ENCODE measurements around the gene DGKB.

DGKB gene

DNA sequence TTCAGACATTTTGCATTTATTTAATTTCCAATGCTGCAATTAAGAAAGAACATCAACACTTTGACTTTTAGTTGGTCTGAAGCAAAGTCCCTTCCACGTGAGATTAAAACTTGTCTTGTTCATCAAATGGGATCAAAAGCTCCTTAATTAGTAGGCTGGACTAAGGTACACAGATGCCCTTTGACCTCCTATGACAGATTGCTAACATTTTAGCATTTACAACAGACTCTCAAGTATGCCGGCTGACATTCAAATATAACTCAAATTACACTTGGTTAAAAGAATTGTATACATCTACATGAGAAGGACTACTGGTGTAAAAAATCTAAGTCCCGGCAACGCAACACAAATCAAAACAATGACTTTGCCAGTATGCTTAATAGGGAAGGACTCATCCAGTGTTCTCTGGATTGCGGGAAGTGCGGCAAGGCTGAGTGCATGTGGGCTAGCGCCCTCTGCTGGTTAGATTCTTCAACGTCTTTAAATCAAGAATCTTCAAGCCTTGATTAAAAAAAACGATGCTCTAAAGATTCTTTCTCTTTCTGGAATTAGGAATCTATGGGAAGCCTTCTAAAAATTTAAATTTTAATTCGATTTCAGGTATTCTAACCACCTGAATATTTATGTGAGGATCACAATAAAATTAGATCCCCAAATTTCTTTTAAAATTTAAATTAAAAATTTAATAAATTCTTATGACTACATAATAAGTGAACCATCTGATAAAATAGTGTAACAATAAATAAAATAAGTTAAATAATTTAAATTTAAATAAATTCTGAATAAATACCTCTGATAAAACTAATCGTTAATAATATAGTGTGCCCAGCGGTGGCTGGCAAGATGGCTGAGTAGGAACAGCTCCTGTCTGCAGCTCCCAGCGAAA is 444.7 kb downstream of the DGKB start:
- peak; percentile 16 for DNase-seq (ENCODE audit: low read depth)

- no peak for DNase-seq (ENCODE audit: low read depth)
Measured at GRCh38 chr7:14449291-14449690, 453.3 kb downstream of the DGKB start.

DNA sequence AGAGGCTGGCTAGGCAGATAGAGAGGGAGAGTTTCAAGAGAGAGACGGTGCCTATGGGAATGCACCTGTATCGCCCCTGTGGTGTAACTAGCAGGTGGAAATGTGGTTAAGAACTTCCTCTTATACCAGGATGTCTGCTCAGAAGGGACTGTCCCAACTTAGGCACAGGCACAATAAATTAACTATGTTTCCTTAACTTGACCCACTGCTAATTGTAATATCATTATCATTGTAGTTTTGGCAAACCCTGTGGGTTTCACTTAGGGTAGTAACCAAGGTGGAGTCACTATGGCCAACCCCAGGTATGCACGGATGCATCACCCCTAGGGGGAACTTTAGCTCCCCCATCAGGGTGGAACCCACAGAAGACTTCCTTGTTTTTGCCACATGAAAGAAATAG is 455.7 kb downstream of the DGKB start:
- DNase-seq (ENCODE audit: low read depth) = no peak

DNA sequence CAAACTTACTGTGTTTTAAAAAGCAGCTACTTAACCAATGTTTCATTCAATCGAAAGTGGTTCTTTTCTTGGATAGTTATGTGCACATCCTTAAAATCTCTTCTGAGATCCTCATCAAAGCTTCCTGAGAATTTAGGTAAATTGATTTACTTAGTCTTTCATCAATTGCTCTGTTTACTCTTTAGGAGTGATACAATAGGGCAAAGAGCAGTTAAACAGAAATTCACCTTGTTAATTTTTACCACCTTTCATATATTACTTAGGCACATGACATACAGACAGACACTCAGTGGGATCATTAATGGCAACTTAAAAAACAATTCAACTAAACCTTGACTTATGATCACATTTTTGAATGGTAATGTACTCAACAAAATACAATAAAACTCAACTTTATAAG is 456.3 kb downstream of the DGKB start:
- no peak for DNase-seq (ENCODE audit: low read depth)

DNA sequence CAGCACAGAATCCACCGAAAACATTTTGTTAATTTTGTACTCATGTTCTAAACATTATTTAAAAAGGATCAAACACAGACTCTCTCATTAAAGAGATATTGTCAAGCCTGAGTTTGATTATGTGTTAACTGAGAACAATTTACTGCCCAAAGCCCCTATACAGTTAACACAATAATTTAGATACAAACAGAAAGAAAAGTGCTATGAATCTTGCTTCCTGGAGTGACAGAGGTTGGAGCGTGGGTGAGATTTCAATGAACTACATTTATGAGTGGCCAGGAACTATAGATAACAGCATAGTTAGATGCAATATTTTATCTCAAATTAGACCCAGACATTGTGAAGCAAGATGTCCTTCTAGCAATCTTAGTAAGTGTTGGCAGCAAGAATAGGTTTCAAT is 464.2 kb downstream of the DGKB start:
- no peak for DNase-seq (ENCODE audit: low read depth)

- DNase-seq (ENCODE audit: low read depth) = no peak
Measured at GRCh38 chr7:14436878-14437277, 465.7 kb downstream of the DGKB start.

DNA sequence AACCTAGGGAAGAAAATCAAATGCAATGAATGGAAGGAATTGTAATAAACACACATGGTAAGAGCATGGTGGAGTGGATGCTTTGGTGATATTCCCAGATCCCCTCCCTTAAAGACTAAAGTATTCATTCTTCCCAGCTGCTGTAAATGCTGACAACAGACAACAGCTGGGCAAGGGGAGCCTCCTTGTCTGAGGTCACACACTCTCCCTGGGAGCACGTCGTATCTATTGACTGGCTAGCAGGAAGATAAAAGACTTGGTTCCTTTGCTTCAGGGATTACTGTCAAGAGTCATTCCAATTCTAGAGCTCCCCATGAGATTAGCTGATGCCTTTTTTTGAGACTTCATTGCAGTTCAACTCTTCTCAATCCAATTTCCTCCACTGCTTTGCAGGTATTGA is 469.6 kb downstream of the DGKB start:
- no peak for DNase-seq (ENCODE audit: low read depth)

- no peak for DNase-seq (ENCODE audit: low read depth)
Measured at GRCh38 chr7:14430926-14431325, 471.6 kb downstream of the DGKB start.

DNA sequence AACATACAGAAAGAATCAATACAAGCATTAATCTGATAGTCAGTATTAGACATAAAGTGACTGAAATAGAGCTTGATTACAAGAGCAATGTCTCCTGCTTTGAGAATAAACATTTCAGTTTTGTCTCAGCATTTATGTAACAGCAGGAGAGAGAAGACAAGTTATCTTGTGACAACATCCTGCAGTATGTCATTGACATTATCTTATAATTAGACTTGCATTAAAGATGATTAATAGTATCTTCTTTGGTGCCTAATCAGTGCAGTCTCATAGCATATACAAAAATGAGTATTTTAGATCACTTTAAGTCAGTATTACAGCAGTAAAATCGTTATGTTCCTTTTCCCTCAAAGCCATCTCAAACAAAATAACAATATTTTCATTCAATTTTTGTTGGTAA is 477.0 kb downstream of the DGKB start:
- DNase-seq (ENCODE audit: low read depth) = no peak

GRCh38 chr7:14424675-14425074 is 477.9 kb downstream of the DGKB start:
- DNase-seq (ENCODE audit: low read depth) = no peak

GRCh38 chr7:14420768-14421167 is 481.8 kb downstream of the DGKB start:
- no peak for DNase-seq (ENCODE audit: low read depth)

- DNase-seq (ENCODE audit: low read depth) = no peak
Measured at GRCh38 chr7:14419531-14419930, 483.0 kb downstream of the DGKB start.

- no peak for DNase-seq (ENCODE audit: low read depth)
Measured at GRCh38 chr7:14418633-14419032, 483.9 kb downstream of the DGKB start.

- no peak for DNase-seq (ENCODE audit: low read depth)
Measured at GRCh38 chr7:14414274-14414986, 488.1 kb downstream of the DGKB start.

DNA sequence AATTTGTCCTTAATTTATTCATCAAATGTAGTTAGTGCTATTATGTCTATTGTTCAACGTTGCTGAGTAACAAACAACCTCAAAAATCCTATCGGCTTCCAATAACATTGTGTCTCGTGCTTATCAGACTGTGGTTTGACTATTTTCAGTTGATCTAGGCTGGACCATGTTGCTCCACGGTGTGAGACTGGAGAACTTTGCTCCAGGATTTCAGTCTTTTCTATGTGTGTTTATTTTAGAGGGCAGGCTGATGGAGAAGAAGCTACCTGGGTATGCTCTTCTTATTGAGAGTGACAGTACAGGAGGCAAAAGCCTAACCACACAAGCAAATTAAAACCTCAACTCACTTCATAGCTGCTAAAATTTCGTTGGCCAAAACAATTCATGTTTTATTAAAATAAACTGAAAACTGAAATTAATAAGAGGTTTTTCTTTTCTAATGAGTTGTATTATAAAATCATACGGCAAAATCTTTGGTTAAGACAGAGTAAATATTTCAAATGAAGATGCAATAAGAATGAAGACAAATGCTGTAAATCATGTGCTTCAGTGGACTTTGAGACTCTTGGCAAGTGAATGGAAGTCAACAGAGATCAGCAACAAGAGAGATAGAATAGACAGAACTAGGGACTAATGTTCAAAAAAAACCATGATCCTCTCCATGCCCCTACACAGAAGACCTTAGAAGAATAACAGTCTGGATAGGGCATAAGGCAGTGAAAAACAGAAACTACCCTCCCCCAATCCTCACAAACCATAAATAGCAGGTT is 495.1 kb downstream of the DGKB start:
- DNase-seq (ENCODE audit: low read depth) = no peak

GRCh38 chr7:14403587-14403986 is 499.0 kb downstream of the DGKB start:
- no peak for DNase-seq (ENCODE audit: low read depth)

- no peak for DNase-seq (ENCODE audit: low read depth)
Measured at GRCh38 chr7:14400271-14400670, 502.3 kb downstream of the DGKB start.

GRCh38 chr7:14398526-14398925 is 504.0 kb downstream of the DGKB start:
- no peak for DNase-seq (ENCODE audit: low read depth)

GRCh38 chr7:14395860-14396259 is 506.7 kb downstream of the DGKB start:
- DNase-seq (ENCODE audit: low read depth) = no peak

GRCh38 chr7:14394786-14395185 is 507.8 kb downstream of the DGKB start:
- no peak for DNase-seq (ENCODE audit: low read depth)

DNA sequence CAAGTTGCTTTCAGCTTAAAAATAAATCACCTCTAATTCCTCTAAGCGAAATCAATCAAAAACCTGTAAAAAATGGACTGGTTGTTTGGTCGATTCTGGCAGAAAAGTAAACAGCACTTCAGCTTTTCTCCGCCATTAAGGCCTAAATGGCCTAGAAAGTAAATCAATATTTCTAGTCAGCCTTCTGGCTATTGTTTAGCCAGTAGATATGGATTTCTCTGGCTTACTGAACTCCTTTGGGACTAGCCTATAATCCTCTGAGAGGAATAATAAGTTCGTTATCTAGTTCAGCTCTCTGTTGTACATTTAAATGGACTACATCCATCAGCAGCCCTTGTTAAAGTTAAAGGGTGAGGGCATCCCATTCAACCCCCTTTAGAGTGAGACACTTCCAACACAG is 513.0 kb downstream of the DGKB start:
- DNase-seq (ENCODE audit: low read depth) = no peak

- no peak for DNase-seq (ENCODE audit: low read depth)
Measured at GRCh38 chr7:14389181-14389591, 513.4 kb downstream of the DGKB start.

DNA sequence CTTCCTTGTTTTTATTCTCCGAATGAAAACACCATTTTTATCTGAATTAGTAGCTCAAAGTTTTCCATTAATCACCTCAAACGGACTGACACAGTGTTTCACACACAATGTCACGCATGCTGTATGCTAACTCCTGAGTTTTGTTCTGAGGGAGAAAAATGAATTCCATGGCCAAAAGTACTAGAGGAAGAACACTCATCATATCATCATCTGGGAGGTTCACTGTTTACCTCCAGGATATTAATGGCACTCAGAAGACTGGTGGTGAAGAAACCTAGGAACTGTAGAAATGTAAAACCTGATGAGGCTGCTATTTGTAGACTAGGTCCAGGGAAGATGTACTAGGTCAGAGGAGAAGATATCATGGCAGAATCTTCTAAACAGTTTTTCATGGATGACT is 517.5 kb downstream of the DGKB start:
- no peak for DNase-seq (ENCODE audit: low read depth)
